Activated naive CD8-positive, alpha-beta T cell (primary cell): ENCODE data around the gene ANGPTL4.
"Not testable (repeated sequence)": the region's sequence is repeated elsewhere in the genome, so short reads cannot be mapped to it uniquely, and the experiment has no call there.

Experiments
- H3K27ac Mint-ChIP-seq: one replicate; pipeline ENCODE4 v1.8.0; 2021; ENCODE audit warnings: mixed read lengths
- H3K27me3 Mint-ChIP-seq: one replicate; pipeline ENCODE4 v1.8.0; 2021; ENCODE audit warnings: mixed read lengths
- H3K36me3 Mint-ChIP-seq: one replicate; pipeline ENCODE4 v1.8.0; 2021; ENCODE audit warnings: mixed read lengths
- H3K4me1 Mint-ChIP-seq: one replicate; pipeline ENCODE4 v1.8.0; 2021; ENCODE audit warnings: low read depth, mixed read lengths
- H3K4me3 Mint-ChIP-seq: one replicate; pipeline ENCODE4 v1.8.0; 2021; ENCODE audit warnings: mild to moderate bottlenecking, mixed read lengths
- H3K9me3 Mint-ChIP-seq: one replicate; pipeline ENCODE4 v1.8.0; 2021; ENCODE audit warnings: low read depth, mixed read lengths

The ANGPTL4 gene

GRCh38 chr19:8370176-8371010, 6.4 kb downstream of the ANGPTL4 start:
- no peak overlapping the region for H3K27ac Mint-ChIP-seq
- H3K36me3 Mint-ChIP-seq, result no peaks in the 10 kb centered on the region
- no peak overlapping the region for H3K4me3 Mint-ChIP-seq
- no peaks in the 10 kb centered on the region for H3K9me3 Mint-ChIP-seq
- H3K4me1 Mint-ChIP-seq, result no peaks in the 10 kb centered on the region
- H3K27me3 Mint-ChIP-seq, result peaks cover 16% of the 10 kb centered on the region

- H3K9me3 Mint-ChIP-seq, result no peaks in the 10 kb centered on the region
- H3K4me3 Mint-ChIP-seq, result no peak overlapping the region
- H3K4me1 Mint-ChIP-seq, result no peaks in the 10 kb centered on the region
- H3K27me3 Mint-ChIP-seq, result peaks cover 12% of the 10 kb centered on the region
- no peak overlapping the region for H3K27ac Mint-ChIP-seq
- H3K36me3 Mint-ChIP-seq, result no peaks in the 10 kb centered on the region
Observed at GRCh38 chr19:8371011-8371804, 7.3 kb downstream of the ANGPTL4 start.

GRCh38 chr19:8373867-8374813, 10.2 kb downstream of the ANGPTL4 start:
- H3K27ac Mint-ChIP-seq, result no peak overlapping the region
- no peaks in the 10 kb centered on the region for H3K27me3 Mint-ChIP-seq
- no peaks in the 10 kb centered on the region for H3K9me3 Mint-ChIP-seq

GRCh38 chr19:8375766-8376165, 11.8 kb downstream of the ANGPTL4 start:
- H3K9me3 Mint-ChIP-seq, H3K27ac Mint-ChIP-seq, H3K36me3 Mint-ChIP-seq, H3K4me3 Mint-ChIP-seq, H3K27me3 Mint-ChIP-seq: not testable (repeated sequence)
- H3K4me1 Mint-ChIP-seq, result peaks cover 12% of the 10 kb centered on the region

More at GRCh38 chr19:8373867-8374813, 10.2 kb downstream of the ANGPTL4 start:
- Mint-ChIP-seq H3K36me3 (no peaks in the 10 kb centered on the region), H3K4me1 (peaks cover 12% of the 10 kb centered on the region), H3K4me3 (no peak overlapping the region)

GRCh38 chr19:8376373-8376974, 12.5 kb downstream of the ANGPTL4 start:
- peaks cover 12% of the 10 kb centered on the region for H3K4me1 Mint-ChIP-seq
- H3K36me3 Mint-ChIP-seq, H3K9me3 Mint-ChIP-seq, H3K27me3 Mint-ChIP-seq, H3K27ac Mint-ChIP-seq, H3K4me3 Mint-ChIP-seq: not testable (repeated sequence)

DNA sequence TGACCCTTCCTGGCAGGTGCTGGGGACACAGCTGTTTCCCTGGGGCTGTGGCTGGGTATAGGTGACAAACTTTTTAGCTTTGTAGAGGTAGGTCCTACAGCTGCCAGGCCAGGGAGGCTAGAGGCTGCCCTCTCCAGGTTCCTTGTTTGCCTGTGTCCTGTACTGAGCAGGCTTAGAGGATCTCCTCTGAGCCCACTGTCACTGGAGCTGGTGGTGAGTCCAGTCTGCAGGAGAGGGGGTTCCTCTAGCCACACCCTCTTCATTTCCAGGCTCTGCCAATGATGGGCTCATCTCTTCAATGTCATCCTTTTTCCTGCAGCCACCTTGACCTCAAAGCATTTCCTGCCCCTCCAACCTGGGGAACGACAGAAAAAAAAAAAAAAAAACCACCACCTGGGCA, 13.6 kb downstream of the ANGPTL4 start:
- H3K27me3 Mint-ChIP-seq, result no peaks in the 10 kb centered on the region
- peaks cover 7% of the 10 kb centered on the region for H3K36me3 Mint-ChIP-seq
- no peaks in the 10 kb centered on the region for H3K9me3 Mint-ChIP-seq
- peaks cover 12% of the 10 kb centered on the region for H3K4me1 Mint-ChIP-seq
- H3K4me3 Mint-ChIP-seq, result no peak overlapping the region
- no peak overlapping the region for H3K27ac Mint-ChIP-seq

DNA sequence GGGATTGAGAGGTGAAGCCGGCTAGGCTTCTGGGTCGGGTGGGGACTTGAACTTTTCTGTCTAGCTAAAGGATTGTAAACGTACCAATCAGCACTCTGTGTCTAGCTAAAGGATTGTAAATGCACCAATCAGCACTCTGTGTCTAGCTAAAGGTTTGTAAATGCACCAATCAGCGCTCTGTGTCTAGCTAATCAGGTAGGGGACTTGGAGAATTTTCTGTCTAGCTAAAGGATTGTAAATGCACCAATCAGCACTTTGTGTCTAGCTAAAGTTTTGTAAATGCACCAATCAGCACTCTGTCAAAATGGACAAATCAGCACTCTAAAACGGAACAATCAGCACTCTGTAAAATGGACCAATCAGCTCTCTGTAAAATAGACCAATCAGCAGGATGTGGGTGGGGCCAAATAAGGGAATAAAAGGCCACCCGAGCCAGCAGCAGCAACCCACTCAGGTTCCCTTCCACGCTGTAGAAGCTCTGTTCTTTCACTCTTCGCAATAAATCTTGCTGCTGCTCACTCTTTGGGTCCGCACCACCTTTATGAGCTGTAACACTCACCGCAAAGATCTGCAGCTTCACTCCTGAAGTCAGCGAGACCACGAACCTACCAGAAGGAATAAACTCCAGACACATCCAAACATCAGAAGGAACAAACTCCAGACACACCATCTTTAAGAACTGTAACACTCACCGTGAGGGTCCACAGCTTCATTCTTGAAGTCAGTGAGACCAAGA, 15.4 kb downstream of the ANGPTL4 start:
- H3K27ac Mint-ChIP-seq, H3K4me3 Mint-ChIP-seq, H3K9me3 Mint-ChIP-seq, H3K27me3 Mint-ChIP-seq, H3K36me3 Mint-ChIP-seq: not testable (repeated sequence)
- peaks cover 12% of the 10 kb centered on the region for H3K4me1 Mint-ChIP-seq

DNA sequence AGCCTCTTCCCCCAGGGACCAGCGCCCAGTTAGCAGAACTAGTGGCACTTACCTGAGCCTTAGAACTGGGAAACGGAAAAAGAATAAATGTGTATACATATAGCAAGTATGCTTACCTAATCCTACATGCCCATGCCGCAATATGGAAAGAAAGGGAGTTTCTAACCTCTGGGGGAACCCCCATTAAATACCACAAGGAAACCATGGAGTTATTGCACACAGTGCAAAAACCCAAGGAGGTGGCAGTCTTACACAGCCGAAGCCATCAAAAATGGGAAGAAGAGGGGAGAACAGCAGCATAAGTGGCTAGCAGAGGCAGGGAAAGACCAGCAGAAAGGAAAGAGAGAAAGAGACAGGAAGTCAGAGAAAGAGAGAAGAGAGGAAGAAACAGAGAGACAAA, 20.6 kb downstream of the ANGPTL4 start:
- not testable (repeated sequence) for H3K27ac Mint-ChIP-seq, H3K9me3 Mint-ChIP-seq, H3K36me3 Mint-ChIP-seq, H3K27me3 Mint-ChIP-seq, H3K4me3 Mint-ChIP-seq, H3K4me1 Mint-ChIP-seq

- not testable (repeated sequence) for H3K4me3 Mint-ChIP-seq, H3K27me3 Mint-ChIP-seq, H3K4me1 Mint-ChIP-seq, H3K36me3 Mint-ChIP-seq, H3K27ac Mint-ChIP-seq, H3K9me3 Mint-ChIP-seq
Observed at GRCh38 chr19:8385103-8385502, 21.1 kb downstream of the ANGPTL4 start.

DNA sequence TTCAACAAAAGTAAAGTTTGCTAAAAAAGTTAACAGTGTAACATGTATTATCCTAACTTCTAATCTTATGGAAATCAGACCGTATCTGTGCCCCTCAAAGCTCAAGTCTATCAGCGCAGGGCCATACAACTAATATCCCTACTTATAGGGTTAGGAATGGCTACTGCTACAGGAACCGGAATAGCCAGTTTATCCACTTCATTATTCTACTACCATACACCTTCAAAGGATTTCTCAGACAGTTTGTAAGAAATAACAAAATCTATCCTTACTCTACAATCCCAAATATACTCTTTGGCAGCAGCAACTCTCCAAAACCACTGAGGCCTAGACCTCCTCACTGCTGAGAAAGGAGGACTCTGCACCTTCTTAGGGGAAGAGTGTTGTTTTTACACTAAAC, 21.6 kb downstream of the ANGPTL4 start:
- not testable (repeated sequence) for H3K27me3 Mint-ChIP-seq, H3K36me3 Mint-ChIP-seq, H3K9me3 Mint-ChIP-seq, H3K4me1 Mint-ChIP-seq, H3K27ac Mint-ChIP-seq, H3K4me3 Mint-ChIP-seq

- not testable (repeated sequence) for H3K4me1 Mint-ChIP-seq, H3K27ac Mint-ChIP-seq, H3K36me3 Mint-ChIP-seq, H3K9me3 Mint-ChIP-seq, H3K27me3 Mint-ChIP-seq, H3K4me3 Mint-ChIP-seq
Observed at GRCh38 chr19:8386419-8386818, 22.5 kb downstream of the ANGPTL4 start.

- Mint-ChIP-seq H3K4me1 (peaks cover 13% of the 10 kb centered on the region), H3K27me3 (no peaks in the 10 kb centered on the region), H3K27ac (no peak overlapping the region), H3K9me3 (no peaks in the 10 kb centered on the region), H3K4me3 (no peak overlapping the region), H3K36me3 (peaks cover 4% of the 10 kb centered on the region)
Observed at GRCh38 chr19:8386990-8387389, 23.0 kb downstream of the ANGPTL4 start.

- no peaks in the 10 kb centered on the region for H3K27me3 Mint-ChIP-seq
- peak overlapping the region; percentile 62 for H3K4me3 Mint-ChIP-seq
- peak overlapping the region; percentile 70 for H3K27ac Mint-ChIP-seq
- H3K4me1 Mint-ChIP-seq, result peaks cover 19% of the 10 kb centered on the region
- no peaks in the 10 kb centered on the region for H3K9me3 Mint-ChIP-seq
- peaks cover 4% of the 10 kb centered on the region for H3K36me3 Mint-ChIP-seq
Observed at GRCh38 chr19:8387688-8388611, 24.0 kb downstream of the ANGPTL4 start.
